Fibroblast of mammary gland (primary cell): ENCODE measurements around the gene MUC20.
"Not testable (repeated sequence)": the region's sequence is repeated elsewhere in the genome, so short reads cannot be mapped to it uniquely, and the experiment has no call there.

Source experiments
- DNase-seq: peaks from one replicate; pipeline ENCODE4 v3.0.0-alpha.2; 2010; ENCODE audit warnings: low read depth
- H3K4me3 ChIP-seq: 2 replicates; pipeline ENCODE4 v1.5.1; 2011; ENCODE audit warnings: low read depth, mild to moderate bottlenecking, low read length, moderate library complexity; ENCODE audit not compliant: control insufficient read depth
- TF ChIP-seq, protein P1 (sequence below): conservative IDR thresholded peaks from 2 replicates; pipeline ENCODE4 v1.5.1; 2011; ENCODE audit warnings: low read depth, low read length, inconsistent platforms; ENCODE audit not compliant: control insufficient read depth, insufficient read depth

MUC20 gene

GRCh38 chr3:195727606-195728195, 6.9 kb downstream of the MUC20 start:
- no peak for DNase-seq
- TF ChIP-seq, protein P1, sequence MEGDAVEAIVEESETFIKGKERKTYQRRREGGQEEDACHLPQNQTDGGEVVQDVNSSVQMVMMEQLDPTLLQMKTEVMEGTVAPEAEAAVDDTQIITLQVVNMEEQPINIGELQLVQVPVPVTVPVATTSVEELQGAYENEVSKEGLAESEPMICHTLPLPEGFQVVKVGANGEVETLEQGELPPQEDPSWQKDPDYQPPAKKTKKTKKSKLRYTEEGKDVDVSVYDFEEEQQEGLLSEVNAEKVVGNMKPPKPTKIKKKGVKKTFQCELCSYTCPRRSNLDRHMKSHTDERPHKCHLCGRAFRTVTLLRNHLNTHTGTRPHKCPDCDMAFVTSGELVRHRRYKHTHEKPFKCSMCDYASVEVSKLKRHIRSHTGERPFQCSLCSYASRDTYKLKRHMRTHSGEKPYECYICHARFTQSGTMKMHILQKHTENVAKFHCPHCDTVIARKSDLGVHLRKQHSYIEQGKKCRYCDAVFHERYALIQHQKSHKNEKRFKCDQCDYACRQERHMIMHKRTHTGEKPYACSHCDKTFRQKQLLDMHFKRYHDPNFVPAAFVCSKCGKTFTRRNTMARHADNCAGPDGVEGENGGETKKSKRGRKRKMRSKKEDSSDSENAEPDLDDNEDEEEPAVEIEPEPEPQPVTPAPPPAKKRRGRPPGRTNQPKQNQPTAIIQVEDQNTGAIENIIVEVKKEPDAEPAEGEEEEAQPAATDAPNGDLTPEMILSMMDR, result no peak
- no peak overlapping the region for H3K4me3 ChIP-seq

GRCh38 chr3:195728789-195729188, 8.0 kb downstream of the MUC20 start:
- not testable (repeated sequence) for DNase-seq, H3K4me3 ChIP-seq

- TF ChIP-seq, protein P1, result no peak
- H3K4me3 ChIP-seq, result no peak overlapping the region
- no peak for DNase-seq
Measured at GRCh38 chr3:195729476-195730251, 8.9 kb downstream of the MUC20 start.

GRCh38 chr3:195731356-195731905, 10.7 kb downstream of the MUC20 start:
- no peak for DNase-seq
- no peak overlapping the region for H3K4me3 ChIP-seq
- TF ChIP-seq, protein P1, result no peak

- no peak overlapping the region for H3K4me3 ChIP-seq
- TF ChIP-seq, protein P1, result no peak
- DNase-seq, result no peak
Measured at GRCh38 chr3:195732940-195733339, 12.2 kb downstream of the MUC20 start.

DNA sequence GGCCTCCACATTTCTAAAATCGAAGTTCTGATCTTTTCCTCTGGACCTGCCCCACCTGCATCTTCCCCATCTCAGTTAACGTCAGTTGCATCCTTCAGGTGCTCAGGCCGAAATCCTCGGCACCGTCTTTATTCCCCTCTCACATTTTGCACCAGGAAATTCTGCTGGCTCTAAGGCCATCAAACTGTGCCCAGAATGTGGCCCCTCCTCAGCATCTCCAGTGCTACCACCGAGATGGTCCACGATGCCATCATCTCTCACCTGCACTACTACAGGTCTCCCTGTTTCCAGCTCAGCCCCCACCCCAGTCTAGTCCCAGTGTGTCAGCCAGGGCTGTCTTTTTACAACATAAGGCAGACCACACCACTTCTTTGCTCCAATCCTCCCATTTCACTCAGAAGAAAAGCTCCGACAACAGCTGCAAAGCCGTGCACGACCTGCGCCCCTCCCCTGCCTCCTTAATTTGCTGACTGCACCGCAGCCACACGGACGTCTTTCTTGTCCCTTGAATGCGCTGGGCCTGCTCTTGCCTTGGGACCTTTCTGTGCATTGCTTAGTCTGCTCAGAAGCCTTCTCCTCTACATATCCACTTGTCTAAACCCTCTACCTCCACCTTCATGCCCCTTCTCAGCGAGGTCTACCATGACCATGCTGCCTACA, 14.4 kb downstream of the MUC20 start:
- DNase-seq, result no peak
- TF ChIP-seq, protein P1, result no peak
- H3K4me3 ChIP-seq, result no peak overlapping the region
